GM21526 (cell line): Measurements from ENCODE around the gene SH3BGRL3.

Source experiments
- ATAC-seq: cut with Tn5 transposase; IDR thresholded peaks from one replicate; pipeline ENCODE4 v1.9.1; 2021; ENCODE audit warnings: moderate library complexity; ENCODE audit not compliant: unreplicated experiment, low FRiP score

The SH3BGRL3 gene

DNA sequence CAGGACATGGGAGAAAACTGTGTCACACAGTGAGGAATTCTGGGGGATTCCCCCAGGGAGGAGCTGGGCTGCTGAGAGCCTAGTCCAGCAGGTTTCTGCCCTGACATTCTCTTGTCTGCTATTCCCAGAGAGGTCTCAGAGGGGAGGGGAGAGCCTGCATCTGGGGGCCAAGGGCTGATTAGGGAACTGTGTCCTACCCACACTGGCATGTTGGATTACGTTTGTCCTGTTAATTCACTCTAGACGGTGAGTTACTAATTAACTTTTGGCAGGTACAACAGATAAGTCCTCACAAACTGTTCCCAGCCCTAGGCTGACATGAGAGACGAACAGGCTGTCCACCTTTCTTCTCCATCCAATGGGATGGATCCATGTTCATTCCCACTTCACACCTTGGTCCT is 2.6 kb upstream of the SH3BGRL3 start:
- no peak for ATAC-seq

DNA sequence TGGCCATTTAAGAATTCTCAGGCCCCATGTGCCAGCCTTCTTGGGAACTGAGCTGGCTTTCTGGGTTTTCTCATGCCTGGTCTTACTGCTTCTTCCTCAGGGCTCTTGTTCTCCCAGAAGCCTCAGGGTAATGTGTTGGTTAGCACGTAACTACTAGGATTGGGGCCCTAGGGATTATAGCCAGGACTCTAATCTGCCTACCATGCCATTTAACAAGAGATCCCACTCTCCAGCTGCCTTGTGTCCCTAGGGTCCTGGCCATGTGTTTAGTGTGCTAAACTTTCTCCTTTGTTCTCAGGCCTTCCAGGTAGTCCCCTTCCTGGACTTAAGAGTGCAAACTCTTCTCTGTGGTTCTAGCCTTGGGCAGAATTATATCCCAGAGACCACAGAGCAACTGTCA is 2.2 kb upstream of the SH3BGRL3 start:
- no peak for ATAC-seq

DNA sequence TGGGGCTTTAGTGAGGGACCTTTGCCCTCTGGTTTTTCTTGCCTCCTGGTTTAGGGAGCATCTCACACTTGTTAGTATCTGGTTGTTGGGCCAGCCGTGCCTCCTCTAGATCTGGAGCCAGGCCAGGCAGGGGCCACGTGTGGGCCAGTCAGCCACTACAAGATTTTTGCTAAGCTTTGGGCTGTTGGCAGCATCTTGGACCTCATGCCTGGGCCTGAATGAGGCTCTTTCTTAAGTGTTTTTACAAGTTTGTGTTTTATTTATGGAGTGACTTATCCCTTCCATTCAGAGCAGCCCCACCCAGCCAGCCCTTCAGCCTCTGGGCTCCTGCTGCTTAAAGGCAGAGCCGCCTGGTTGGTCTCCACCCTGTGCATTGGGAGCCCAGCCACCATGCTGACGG is 1.6 kb upstream of the SH3BGRL3 start:
- no peak for ATAC-seq

DNA sequence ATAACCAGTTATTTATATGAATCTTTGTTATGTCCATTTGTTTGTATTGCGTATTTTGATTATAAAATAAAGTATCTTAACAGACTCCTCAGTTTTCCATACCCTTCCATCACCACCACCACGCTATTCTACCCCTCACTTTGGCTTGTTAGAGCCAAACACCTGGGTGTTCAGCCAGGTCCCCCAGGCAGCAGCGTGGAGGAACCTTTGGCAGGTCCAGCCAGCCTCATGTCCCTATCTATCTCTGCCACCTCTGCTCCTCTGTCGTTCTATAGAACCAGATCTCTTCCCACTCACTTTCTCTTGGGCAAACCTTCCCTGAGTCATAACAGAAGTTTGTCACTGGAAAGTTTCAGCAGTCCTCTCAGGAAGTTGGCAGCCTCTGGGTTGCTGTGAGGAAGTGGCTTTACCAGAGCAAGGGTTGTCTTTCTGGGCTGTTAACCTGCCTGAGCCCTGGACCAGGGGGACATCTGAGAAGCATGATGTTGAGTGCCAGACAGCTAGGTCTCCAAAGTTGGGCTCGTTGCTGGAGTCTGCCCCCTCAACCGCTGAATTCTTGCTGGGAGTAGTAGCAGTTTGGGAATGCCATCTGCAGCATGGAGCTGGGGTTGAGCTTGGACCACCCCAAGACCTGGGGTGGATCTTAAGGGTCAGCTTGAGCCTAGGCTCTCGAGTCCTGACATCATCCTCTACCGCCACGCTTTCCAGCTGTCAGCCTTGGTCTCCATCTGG is 996 bp upstream of the SH3BGRL3 start:
- no peak for ATAC-seq

DNA sequence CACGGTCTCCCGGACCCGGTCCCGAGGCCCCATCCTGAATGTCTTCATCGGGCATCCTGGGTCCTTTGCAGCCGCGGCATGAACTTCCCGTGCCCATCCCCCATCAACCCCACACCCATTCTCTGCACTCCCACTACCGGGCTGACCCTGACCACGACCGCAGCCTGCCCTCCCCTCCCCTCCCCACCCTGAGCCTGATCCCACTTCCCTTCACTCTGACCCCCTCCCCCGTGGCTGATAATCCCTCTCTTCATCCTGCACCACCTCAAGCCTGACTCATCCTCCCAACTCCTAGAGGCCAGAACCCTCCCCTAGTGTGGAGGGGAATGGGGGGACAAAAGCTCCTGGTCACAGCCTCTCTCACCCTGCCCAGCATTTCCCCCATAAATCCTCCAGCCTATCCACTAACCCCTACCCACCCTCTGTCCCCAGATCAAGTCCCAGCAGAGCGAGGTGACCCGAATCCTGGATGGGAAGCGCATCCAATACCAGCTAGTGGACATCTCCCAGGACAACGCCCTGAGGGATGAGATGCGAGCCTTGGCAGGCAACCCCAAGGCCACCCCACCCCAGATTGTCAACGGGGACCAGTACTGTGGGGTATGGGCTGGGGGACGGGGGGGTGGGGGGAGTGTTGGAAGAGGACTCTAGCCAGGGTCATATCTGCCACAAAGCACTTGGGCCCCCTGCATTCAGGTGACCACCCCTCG is 602 bp downstream of the SH3BGRL3 start:
- ATAC-seq: no peak

DNA sequence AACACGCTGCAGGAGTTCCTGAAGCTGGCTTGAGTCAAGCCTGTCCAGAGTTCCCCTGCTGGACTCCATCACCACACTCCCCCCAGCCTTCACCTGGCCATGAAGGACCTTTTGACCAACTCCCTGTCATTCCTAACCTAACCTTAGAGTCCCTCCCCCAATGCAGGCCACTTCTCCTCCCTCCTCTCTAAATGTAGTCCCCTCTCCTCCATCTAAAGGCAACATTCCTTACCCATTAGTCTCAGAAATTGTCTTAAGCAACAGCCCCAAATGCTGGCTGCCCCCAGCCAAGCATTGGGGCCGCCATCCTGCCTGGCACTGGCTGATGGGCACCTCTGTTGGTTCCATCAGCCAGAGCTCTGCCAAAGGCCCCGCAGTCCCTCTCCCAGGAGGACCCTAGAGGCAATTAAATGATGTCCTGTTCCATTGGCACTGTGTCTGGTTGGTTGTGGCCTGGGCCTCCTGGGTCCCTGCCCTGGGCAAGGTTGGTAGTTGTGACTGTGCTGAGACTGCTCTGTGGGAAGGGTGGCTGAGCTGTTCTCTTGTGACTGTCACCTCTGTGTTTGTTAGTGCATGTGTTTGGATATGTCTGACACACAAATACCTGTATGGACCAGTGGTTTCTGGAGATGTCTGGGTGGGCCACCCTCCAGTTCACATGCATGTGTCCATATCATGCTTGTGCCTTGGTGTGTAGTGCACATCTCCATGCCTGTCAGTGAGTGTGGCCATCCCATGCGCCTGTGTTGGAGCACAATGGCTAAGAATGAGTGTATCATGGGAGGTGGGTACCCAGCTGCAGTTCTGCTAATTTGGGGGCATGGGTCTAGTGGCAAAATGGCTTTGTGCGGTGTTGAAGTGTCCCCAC is 1.4 kb downstream of the SH3BGRL3 start:
- no peak for ATAC-seq

DNA sequence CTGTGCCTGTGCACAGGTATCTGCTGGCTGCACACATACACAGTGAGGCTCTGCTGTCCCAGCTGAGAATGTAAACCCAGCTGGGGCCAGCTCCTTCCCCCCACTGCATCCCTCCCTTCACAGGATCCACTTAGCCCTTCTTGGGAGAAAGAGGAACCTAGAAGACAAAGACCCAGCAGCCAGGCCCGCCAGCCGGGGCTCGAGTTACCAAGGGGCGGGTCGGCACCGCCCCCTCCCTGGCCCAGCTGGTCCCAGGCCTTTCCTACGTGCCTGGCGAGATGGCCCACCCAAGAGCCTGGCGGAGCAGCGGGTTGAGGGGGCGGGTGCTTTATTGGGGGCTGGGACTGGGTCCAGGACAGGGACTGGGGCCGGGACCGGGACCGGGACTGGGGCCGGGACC is 2.1 kb downstream of the SH3BGRL3 start:
- no peak for ATAC-seq

DNA sequence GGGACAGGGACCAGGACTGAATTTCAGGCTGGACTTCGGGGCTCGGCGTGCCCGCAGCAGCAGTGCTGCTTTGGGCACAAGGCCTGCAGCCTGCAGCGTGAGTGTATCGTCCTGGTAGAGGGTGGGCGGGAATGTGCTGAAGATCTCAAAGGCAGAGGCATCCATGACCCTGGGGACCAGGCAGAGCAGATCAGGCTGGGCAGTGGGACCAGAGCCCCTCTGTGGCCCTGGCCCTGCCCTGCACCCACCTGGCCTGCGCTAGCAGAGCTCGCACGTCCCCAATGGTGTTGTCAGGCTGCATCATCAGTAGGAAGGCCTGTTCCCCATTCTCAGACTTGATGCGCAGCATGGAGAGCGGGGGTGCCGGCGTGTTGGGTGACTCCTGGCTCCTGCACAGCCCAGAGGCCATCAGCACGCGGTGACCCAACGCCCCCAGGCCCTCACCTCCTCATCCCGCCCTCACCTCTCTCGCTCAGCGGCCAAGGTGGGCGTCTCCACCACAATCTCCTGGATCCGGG is 2.6 kb downstream of the SH3BGRL3 start:
- no peak for ATAC-seq

DNA sequence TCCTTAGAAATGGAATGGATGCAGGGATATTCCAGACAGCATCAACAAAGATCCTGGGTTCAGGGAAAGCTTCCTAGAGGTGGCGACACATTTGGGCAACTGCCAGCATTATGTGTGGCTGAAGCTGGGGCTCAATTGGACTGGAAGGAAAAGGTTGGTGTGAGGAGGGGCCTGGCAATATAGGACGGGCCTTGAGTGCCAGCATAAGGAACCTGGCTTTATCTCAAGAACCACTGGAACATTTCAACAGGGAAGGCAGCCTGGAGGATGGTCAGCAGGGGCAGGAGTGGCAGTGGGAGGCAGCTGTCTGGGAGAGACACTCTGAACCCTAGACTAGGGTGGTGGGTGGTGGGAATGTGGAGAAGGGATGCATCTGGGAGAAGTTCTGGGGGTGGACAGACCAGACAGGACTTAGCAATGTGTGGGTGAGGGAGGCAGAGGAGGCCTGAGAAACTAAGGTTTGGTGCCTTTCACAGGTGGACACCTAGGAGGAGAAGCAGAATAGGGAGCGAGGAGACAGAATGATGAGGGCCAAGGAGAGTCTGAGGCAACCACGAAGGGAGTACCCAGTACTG is 3.5 kb downstream of the SH3BGRL3 start:
- ATAC-seq: no peak

DNA sequence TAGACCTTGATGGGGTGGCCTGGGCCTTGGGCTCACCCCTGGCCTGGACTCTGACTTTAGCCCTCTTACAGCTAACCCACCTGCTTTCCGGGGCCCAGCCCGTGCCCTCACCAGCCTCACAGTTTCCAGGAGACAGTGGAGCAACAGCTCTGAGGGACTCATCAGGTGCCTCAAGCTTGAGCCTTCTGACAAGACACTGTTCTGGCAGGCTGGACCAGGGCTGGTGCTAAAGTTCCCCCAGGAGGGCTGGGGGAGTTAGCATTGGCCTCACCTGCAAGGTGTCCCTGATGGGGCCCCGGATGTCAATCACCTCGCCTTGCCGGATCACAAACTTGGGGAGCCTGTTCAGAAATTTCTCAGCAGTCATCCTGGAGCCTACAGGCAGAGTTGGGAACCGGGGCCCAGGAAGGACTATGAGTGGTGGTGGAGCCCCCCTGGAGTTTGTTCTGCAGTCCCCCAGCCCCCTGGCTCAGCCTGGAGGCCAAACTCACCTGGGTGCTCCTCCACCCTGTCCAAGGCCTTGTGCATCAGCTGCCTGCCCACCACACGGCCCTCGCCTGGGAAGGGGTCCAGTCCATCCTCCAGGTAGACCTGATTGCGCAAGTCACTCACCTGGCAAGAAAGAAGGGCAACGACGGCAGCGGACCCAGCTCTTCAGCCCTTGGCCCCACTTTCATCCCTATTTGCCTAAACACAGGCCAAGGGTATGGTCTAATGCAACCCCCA is 4.1 kb downstream of the SH3BGRL3 start:
- ATAC-seq: no peak

DNA sequence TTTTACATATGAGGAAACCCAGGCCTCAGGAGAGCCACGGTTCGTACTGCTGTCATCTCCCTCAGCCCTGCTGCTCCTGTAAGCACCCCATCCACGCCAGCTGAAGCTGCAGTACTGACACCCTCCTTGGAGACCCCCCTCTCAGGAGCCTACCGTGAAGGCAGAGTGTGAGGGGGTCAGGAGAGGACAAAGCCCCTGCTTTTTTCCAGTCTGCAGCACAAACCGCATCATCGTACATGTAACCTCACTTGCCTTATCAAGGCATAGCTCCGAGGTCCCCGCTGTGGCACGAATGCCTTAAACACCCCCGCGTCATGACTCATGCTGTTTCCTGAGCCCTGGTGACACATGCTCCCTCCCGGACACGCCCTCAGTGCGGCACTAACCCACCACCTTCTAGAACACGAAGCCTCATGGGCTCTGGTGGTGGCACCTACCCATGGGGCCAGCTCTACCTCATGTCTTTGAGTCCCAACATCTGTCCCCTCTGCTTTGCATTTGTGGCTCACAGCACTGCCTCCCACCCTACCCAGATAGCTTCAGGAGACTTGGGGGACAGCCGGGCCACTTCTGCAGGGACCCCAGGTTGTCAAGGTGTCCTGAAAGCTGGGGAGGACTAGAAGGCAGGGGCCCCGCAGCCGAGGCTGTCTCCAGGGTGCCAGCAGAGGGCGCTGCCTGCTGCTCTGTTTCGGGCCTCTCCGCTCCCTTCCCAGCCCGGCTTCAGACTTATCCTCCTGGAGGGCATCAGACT is 4.9 kb downstream of the SH3BGRL3 start:
- no peak for ATAC-seq

DNA sequence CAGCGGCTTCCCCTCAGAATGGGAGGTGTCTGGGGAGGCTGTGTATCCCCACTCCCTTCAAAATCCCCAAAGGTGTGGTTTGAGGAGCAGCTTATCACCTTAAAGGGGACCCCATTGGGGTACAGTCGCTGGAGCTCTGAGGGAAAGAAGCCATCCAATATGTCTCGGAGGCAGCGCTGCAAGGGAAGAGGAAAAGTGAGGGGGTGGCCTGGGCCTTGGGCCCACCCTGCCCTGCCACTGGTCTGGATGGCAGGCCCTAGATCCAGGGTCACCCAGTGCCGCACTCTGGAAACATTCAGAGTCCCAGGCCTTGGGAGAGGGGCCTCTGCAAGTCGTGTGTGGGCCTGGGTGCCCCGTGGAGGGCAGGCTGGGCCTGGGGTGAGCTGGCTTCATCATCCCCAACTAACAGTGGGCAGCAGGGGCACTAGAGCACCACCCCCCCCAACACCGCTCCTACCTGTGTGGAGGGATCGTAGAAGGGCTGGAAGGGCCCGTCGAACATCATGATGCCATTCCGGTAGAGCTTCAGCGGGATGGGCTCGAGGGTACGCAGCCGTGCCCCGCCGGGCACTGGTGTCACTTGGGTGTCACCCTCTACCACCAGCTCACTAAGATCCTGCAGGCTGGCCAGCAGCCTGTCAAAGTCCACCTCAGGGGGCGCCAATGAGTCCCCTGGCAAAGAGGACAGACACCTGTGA is 5.6 kb downstream of the SH3BGRL3 start:
- no peak for ATAC-seq

DNA sequence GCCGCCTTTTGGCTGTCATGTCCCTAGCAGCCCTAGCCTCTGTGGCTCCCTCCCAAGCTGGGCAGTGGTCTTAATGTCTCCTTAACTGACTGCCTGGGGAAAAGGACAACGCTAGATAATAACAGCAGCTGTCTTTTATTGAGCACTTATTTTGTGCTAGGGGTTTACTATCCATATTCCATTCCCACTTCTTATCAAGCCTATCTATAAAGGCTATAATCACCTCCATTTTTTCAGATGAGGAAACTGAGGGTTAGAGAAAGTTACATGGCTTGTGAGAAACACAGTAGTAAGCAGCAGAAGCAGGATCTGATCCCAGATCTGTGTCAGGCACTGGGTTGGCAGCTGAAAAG is 6.2 kb downstream of the SH3BGRL3 start:
- ATAC-seq: no peak

DNA sequence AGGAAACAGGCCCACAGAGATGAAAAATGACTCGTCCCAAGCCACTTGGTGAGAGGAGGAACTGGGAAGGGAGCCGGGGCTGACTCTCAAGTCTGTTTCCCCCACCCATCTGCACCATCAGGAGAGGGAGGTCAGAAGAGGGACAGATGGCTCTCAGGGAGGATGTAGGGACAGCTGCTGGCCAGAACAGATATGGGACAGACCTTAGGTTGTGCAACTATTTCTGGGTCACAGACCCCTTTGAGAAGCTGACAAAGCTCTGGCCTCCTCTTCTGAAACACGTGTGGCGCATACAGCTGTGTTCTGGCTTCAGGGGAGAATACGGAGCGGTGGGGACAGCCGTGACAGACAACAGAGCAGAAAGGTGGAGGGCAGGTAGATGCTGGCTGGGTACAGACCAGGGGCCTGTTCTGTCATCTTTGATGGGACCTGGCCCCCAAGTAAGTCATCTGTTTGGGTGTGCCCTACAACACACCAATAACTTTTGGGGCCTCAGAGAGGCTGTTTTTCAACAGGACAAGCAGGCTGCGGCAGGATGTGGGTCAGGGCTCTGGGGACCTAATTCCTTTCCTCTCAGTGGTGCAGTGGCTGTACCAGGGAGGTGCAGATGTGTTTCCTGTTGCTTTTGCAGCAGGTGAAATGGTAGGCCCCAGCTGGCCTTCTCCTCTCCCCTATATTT is 7.3 kb downstream of the SH3BGRL3 start:
- ATAC-seq: no peak

DNA sequence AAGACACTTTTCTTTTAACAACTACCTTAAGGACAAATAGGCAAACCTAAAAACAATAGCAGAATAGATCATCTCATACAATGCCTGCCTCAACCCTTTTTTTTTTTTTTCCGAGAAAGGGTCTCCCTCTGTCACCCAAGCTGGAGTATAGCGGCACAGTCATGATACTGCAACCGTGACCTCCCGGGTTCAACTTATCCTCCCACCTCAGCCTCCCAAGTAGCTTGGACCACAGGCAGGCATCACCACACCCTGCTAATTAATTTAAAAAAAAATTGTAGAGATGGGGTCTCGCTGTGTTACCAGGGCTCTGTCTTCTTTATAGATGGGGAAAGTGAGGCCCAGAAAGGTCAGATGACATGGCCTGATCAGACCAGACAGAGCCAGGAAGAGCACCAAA is 7.9 kb downstream of the SH3BGRL3 start:
- no peak for ATAC-seq

DNA sequence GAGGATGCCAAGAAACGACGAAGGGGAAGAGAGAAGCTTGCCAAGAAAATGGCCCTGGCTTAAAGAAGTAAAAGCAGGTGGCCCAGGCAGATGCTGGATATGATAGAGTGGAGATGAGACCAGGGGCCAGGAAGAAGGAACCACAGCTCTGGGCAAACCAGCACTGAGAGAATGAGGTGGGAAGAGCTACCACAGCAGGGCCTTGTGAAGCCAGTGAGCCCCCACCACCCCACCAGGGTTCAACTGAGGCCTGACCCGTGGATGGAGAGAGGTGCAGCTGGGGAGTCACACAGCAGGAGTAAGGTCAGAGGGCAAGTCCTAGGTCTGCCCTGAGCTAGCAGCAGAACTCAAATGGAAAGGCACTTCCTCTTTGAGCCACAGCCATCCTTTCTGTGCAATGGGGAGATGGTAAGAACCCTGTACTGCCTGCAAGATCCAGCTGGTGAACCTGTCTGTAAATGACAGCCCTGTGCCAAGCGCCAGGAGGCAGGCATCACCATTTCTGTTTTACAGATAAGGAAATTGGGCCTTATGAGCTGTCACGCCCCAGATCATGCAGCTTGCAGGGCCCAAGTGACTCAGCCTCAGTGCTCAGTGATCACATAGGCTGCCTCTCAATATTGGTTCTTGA is 8.5 kb downstream of the SH3BGRL3 start:
- no peak for ATAC-seq

DNA sequence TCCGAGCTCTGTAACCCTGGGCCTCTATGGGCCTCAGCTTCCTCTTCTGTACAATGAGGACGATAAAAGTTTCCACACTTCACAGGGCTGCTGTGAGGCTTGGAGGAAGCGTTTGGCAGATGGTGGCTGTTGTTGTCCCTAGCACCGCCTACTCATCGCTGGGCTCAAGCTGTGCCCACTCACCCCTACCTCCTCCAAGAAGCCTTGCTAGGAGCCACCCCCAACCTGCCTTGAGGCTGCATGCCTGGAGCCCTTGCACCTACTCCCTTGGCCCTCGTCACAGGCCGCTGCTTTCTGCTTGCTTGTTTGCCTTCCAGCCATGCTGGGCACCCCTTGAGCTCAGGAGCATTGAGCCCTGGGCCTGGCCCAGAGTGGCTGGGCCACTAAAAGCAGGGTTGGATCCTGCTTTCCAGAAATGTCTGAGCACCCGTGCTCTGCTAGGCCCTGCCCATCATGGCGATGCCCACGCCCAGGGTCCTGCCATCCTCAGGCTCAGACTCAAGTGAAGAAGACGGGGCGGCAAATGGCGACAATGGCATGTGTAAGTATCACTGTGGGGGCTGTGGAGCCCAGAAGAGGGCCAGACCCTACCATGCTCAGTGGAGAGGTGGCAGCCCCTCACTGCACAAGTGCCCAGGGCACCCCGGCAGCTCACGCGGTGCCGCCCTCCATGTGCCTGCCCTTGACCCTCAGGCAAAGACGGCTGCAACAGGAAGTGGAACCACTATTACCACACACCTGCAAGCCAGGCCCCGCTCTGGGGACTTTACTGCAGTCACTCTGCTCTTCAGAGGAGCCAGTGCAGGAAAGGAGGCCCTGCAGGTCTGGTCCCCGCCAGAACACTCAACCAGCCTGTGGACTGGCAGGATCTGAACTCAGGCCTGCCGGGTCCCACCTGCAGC is 9.5 kb downstream of the SH3BGRL3 start:
- peak; percentile 43 for ATAC-seq
